Gastroesophageal sphincter (tissue), 3 donors: ENCODE measurements around the gene SERPINA9.

Experiments used
- EP300 ChIP-seq: sonication (generic); formaldehyde crosslinking; IDR thresholded peaks from one replicate; pipeline ENCODE4 v1.6.1; 2017; ENCODE audit warnings: antibody characterized with exemption, mild to moderate bottlenecking
- POLR2A ChIP-seq, 2 donors: fragments of 450-650 bp; IDR thresholded peaks; one replicate each; pipeline ENCODE4 v1.6.1; 2017; ENCODE audit warnings: antibody characterized with exemption in 2 of 2, mild to moderate bottlenecking in 2 of 2, moderate library complexity in 1 of 2
- TF ChIP-seq, protein P1 (sequence below), 4 experiments: fragments of 200-600 bp in 2 of 4; fragments of 450-650 bp in 2 of 4; sonication (generic) in 1 of 4; IDR thresholded peaks; one replicate each; pipeline ENCODE4 v1.5.1; 2017 to 2019; ENCODE audit warnings: antibody characterized with exemption in 4 of 4, mild to moderate bottlenecking in 2 of 4, moderate library complexity in 2 of 4

DNA sequence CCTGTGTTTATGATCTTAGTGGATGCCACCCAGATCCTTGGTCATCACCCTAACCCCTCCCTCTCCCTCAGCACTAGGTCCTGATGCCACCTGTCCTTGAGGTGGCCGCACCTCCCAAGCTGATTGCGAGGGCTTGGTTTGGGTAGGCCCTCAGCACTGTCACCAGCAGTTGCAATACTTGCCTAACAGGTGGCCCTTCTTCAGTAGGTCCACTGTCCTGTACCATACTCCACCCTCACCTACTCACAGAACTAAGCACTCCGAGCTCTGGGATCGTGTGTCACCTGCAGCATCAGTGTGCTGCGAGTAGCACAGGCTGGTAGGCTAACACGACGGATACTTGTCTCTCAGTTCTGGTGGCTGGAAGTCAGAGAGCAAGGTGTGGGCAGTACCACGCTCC is 47.3 kb upstream of the SERPINA9 start:
- TF ChIP-seq, protein P1, sequence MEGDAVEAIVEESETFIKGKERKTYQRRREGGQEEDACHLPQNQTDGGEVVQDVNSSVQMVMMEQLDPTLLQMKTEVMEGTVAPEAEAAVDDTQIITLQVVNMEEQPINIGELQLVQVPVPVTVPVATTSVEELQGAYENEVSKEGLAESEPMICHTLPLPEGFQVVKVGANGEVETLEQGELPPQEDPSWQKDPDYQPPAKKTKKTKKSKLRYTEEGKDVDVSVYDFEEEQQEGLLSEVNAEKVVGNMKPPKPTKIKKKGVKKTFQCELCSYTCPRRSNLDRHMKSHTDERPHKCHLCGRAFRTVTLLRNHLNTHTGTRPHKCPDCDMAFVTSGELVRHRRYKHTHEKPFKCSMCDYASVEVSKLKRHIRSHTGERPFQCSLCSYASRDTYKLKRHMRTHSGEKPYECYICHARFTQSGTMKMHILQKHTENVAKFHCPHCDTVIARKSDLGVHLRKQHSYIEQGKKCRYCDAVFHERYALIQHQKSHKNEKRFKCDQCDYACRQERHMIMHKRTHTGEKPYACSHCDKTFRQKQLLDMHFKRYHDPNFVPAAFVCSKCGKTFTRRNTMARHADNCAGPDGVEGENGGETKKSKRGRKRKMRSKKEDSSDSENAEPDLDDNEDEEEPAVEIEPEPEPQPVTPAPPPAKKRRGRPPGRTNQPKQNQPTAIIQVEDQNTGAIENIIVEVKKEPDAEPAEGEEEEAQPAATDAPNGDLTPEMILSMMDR (IDR thresholded peaks at IDR 0.05), result no peak
- no peak for TF ChIP-seq EP300
- TF ChIP-seq POLR2A (IDR thresholded peaks at IDR 0.05), result no peak
